GM13977 (cell line): ENCODE results near the gene FRA10AC1.

Experiments used
- DNase-seq: peaks from one replicate; pipeline ENCODE4 v3.0.0; 2012; ENCODE audit warnings: low spot score
- CTCF ChIP-seq: IDR thresholded peaks from 2 replicates; pipeline ENCODE4 v1.5.1; 2012; ENCODE audit warnings: mild to moderate bottlenecking, control low read depth; ENCODE audit not compliant: insufficient read depth; ENCODE audit errors: extremely low read depth, missing control alignments
- in situ Hi-C: fragments of 300-500 bp; cut with MboI; formaldehyde crosslinking; loops from one replicate; pipeline ENCODE4 v1.12.0; 2022; ENCODE audit warnings: low sequenced_read_pairs, low pct_unique_long_range_greater_than_20kb, mixed read lengths, inconsistent platforms; ENCODE audit not compliant: unreplicated experiment

Gene FRA10AC1

GRCh38 chr10:93629647-93630305 is 72.6 kb downstream of the FRA10AC1 start:
- in situ Hi-C loops = no loop called here
- no peak for DNase-seq
- no peak for TF ChIP-seq CTCF

GRCh38 chr10:93628858-93629257 is 73.5 kb downstream of the FRA10AC1 start:
- DNase-seq = no peak
- in situ Hi-C loops = no loop called here
- TF ChIP-seq CTCF = no peak

- DNase-seq = no peak
- in situ Hi-C loops = no loop called here
- TF ChIP-seq CTCF = no peak
Measured at GRCh38 chr10:93622942-93623341, 79.5 kb downstream of the FRA10AC1 start.

GRCh38 chr10:93620925-93621324 is 81.5 kb downstream of the FRA10AC1 start:
- no peak for TF ChIP-seq CTCF

More at GRCh38 chr10:93620925-93621324, 81.5 kb downstream of the FRA10AC1 start:
- no peak for DNase-seq
- in situ Hi-C loops = no loop called here
